Brain microvascular endothelial cell (primary cell): Measurements from ENCODE around the gene CNPY1.

Experiments
- DNase-seq: peaks from one replicate; pipeline ENCODE4 v3.0.0-alpha.2; 2020
- H3K27ac ChIP-seq: fragments of 250-450 bp; sonication (Bioruptor Pico); 2 replicates; pipeline ENCODE4 v1.5.1; 2020; ENCODE audit warnings: mild to moderate bottlenecking, moderate library complexity
- H3K27me3 ChIP-seq: fragments of 250-450 bp; sonication (Bioruptor Pico); replicated peaks from 2 replicates; pipeline ENCODE4 v1.5.1; 2020; ENCODE audit warnings: mild to moderate bottlenecking
- H3K36me3 ChIP-seq: fragments of 250-450 bp; sonication (Bioruptor Pico); replicated peaks from 2 replicates; pipeline ENCODE4 v1.5.1; 2020; ENCODE audit warnings: mild to moderate bottlenecking
- H3K4me3 ChIP-seq: 2 replicates; pipeline ENCODE4 v1.5.1; 2011; ENCODE audit warnings: low read depth, mild to moderate bottlenecking, control low read depth, low read length, moderate library complexity
- CTCF ChIP-seq: IDR thresholded peaks from 2 replicates; pipeline ENCODE4 v1.5.1; 2011; ENCODE audit warnings: low read depth, mild to moderate bottlenecking, moderate library complexity, low read length, control low read depth, inconsistent platforms; ENCODE audit errors: missing control alignments
- in situ Hi-C: cut with HindIII; loops from 2 replicates; pipeline ENCODE4 v1.10.0; 2017; ENCODE audit warnings: low sequenced_read_pairs, low pct_ligation_motif_present

CNPY1 gene

DNA sequence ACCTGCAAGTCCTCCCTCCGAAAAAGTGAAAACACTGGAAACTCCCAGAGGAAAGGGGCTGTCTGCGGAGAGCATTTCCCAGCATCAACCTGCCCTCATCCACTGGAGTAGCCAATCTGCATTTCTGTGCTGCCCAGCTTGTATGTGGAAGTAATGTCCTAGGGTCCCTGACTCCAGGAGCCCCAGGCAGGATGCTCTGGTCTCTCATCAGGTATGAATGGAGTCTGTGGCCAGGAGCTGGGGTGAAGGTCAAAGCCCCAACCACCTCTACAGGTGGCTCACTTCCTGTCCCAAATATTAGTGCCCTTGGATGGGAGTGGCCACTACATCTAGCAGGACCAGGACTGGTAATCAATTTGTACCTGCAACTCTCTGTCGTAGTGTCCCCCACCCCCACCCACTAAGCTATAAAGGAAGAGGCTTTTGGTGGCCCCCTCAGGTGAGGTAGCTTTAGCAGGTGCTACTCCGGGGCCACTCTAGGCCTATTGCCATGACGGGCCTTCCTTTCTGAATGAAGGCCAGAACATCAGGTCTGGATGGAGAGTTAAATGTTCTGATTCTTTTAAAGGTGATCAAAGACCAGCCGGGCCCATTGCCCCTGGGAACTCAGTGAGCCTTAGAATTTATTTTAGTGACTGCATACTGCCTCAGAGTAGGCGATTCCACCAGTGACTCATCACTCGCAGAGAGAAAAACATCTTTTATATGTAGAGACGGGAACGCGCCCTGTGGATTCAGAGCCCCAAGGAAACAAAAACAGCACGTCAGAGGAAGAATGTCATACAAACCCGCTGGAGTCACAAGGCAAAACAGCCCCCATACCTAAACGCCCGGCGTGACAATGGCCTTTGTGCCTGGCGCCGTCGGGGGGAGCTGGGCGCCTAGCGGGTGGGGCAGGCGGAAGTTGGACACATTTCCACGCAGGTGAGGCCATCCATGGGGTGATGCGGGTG, 75.4 kb downstream of the CNPY1 start:
- Histone ChIP-seq H3K27me3 (peaks cover 68% of the 10 kb centered on the region), H3K36me3 (no peaks in the 10 kb centered on the region), H3K27ac (no peak overlapping the region), H3K4me3 (no peak overlapping the region)
- no peak for DNase-seq
- TF ChIP-seq CTCF: no peak
- in situ Hi-C loops: no loop called here

DNA sequence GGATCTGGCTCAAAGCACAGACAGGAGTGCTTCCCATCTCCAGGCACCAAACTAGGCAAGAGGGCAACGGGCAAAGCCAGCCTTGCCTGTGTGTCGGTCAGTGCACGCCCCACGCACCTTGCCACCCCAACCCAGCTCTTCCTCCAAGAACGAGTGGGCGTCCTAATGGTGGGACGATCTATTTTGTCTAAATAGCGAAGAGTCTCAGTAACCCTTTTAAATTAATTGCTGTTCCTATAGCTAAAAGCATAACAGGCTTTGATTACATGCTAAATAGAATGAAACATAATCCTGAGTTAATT, 76.2 kb downstream of the CNPY1 start:
- H3K4me3 ChIP-seq: no peak overlapping the region
- H3K27ac ChIP-seq: no peak overlapping the region
- in situ Hi-C loops: no loop called here
- H3K27me3 ChIP-seq: peaks cover 77% of the 10 kb centered on the region
- no peak for TF ChIP-seq CTCF
- no peaks in the 10 kb centered on the region for H3K36me3 ChIP-seq
- no peak for DNase-seq

- no peak for TF ChIP-seq CTCF
- DNase-seq: no peak
- Histone ChIP-seq H3K27ac (no peak overlapping the region), H3K27me3 (peaks cover 82% of the 10 kb centered on the region), H3K4me3 (no peak overlapping the region), H3K36me3 (no peaks in the 10 kb centered on the region)
- in situ Hi-C loops: no loop called here
Measured at GRCh38 chr7:155469311-155470185, 76.8 kb downstream of the CNPY1 start.

- in situ Hi-C loops: no loop called here
- peaks cover 90% of the 10 kb centered on the region for H3K27me3 ChIP-seq
- TF ChIP-seq CTCF: no peak
Measured at GRCh38 chr7:155468785-155469148, 77.6 kb downstream of the CNPY1 start.

DNA sequence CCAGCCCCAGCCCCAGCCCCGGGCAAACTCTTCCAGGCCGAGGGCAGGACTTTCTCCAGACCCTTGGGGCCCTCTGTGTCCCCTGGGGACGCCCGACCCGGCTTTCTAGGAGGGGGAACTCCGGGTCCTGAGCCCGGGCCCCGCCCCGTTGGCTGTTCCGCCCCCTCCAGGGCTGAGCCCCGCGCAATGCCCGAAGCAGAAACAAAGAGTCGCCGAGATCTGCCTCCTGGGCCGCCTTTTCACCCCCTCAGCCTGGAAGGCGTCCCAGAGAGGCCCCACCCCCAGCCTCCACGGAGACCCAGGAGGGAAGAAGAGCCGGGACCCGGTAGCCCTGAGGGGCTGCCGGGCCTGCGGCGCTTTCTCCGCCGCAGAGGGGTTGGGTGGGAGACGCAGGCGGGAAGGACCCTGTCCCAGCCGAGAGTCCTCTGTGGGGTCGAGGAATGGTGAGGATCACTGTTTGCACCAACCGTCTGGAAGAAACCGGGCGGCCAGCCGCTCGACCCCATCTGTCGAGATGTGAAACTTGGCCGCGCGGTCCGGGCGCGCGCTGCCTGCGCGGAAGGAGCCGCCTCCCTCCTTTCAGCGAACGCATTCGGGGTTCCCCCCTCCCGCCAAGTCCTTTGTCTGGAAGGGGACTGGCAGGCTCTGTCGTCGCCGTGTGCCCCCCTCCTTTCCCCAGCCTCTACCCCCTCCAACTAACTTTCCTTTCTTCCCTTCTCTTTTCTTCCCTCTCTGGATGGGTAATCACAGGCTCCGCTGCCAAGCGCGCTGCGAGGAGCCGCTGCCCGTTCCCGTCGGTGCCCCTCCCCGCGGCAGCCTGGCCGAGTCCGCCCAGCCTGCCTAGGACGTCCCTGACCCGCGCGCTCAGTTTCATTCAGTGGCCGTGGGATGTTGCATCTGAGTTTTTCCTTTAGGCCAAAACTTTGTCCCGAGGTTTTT, 78.2 kb downstream of the CNPY1 start:
- in situ Hi-C loops: no loop called here
- no peak for DNase-seq
- Histone ChIP-seq H3K36me3 (no peaks in the 10 kb centered on the region), H3K27ac (no peak overlapping the region), H3K4me3 (no peak overlapping the region), H3K27me3 (peaks cover 93% of the 10 kb centered on the region)
- TF ChIP-seq CTCF: no peak

More at GRCh38 chr7:155468785-155469148, 77.6 kb downstream of the CNPY1 start:
- no peak overlapping the region for H3K27ac ChIP-seq
- H3K4me3 ChIP-seq: no peak overlapping the region
- DNase-seq: no peak
- no peaks in the 10 kb centered on the region for H3K36me3 ChIP-seq
